ENCODE data around the gene FAHD1. TPM values are rescaled to one million over a fixed set of nuclear protein-coding genes. Genes with fewer than 3 reads are reported as not detected.
A peak's percentile ranks its signal among the peaks of the same experiment; 100 is the strongest.

The FAHD1 gene
- total and polyA plus RNA-seq, 9 of the 15 experiments (the other 6 are each of a cell fraction or from before 2014, with no cell fraction given), result 2.2 to 20.9 (median 10.7) TPM

GRCh38 chr16:1782408-1783264 is 44.4 kb upstream of the FAHD1 start, which contains the start of the genes NUBP2 and SPSB3 (continued):
- TF ChIP-seq CREB5 (CRISPR knock-in tag; IDR thresholded peaks at IDR 0.05) (no peak), ZBTB17 (CRISPR knock-in tag; IDR thresholded peaks at IDR 0.05) (no peak), ZBTB34 (CRISPR knock-in tag; IDR thresholded peaks at IDR 0.05) (no peak), XRCC3 (IDR thresholded peaks at IDR 0.05) (no peak), HDGF (IDR thresholded peaks at IDR 0.05) (no peak), TEAD2 (tag; IDR thresholded peaks at IDR 0.05) (no peak), ZNF316 (IDR thresholded peaks at IDR 0.05) (no peak), DNMT1 (IDR thresholded peaks at IDR 0.05) (no peak), PHB2 (IDR thresholded peaks at IDR 0.05; ENCODE audit: low read depth) (no peak), ZNF785 (CRISPR knock-in tag; IDR thresholded peaks at IDR 0.05) (no peak), ZNF239 (CRISPR knock-in tag; IDR thresholded peaks at IDR 0.05) (no peak; the same call in 1 of the 2 replicates), ARID4B (CRISPR knock-in tag; IDR thresholded peaks at IDR 0.05) (0 out of 2 replicates have a peak, but pooled peaks have one; percentile 62), SRSF7 (optimal IDR thresholded peaks at IDR 0.05; ENCODE audit: low read depth, low read length) (no peak), DEAF1 (CRISPR knock-in tag; IDR thresholded peaks at IDR 0.05) (no peak), BRF2 (IDR thresholded peaks at IDR 0.05; ENCODE audit: borderline replicate concordance, insufficient read depth, insufficient read length) (no peak), HES1 (IDR thresholded peaks at IDR 0.05; ENCODE audit: low read depth) (no peak), ZNF146 (CRISPR knock-in tag; IDR thresholded peaks at IDR 0.05; ENCODE audit: unreplicated experiment) (no peak)

Data from K562 (cell line).